Left kidney (tissue), 2 donors: Measurements from ENCODE around the gene KRTAP5-2. TPM values are rescaled to one million over a fixed set of nuclear protein-coding genes. Genes with fewer than 3 reads are reported as not detected.

Experiments
- DNase-seq: peaks from one replicate; pipeline ENCODE4 v3.0.0-alpha.2; 2013
- polyA plus RNA-seq: library from polyadenylated mRNA; unstranded; fragments of 120-200 nt; gene quantifications from one replicate; pipeline ENCODE4 v1.2.1, GENCODE V29; 2013; ENCODE audit not compliant: insufficient read length

KRTAP5-2 gene
- polyA plus RNA-seq, 1 donor = not detected

GRCh38 chr11:1567052-1567720 is 30.9 kb downstream of the KRTAP5-2 start:
- no peak for DNase-seq

- no peak for DNase-seq
These were observed 31.6 kb downstream of the KRTAP5-2 start for GRCh38 chr11:1566381-1567051.

GRCh38 chr11:1565904-1566247 is 32.2 kb downstream of the KRTAP5-2 start:
- no peak for DNase-seq

- DNase-seq = no peak
These were observed 32.8 kb downstream of the KRTAP5-2 start for GRCh38 chr11:1565173-1565903.

GRCh38 chr11:1564535-1565172 is 33.4 kb downstream of the KRTAP5-2 start:
- DNase-seq = peak; percentile 79

GRCh38 chr11:1563697-1564534 is 34.2 kb downstream of the KRTAP5-2 start:
- DNase-seq = no peak

GRCh38 chr11:1563149-1563638 is 34.9 kb downstream of the KRTAP5-2 start:
- DNase-seq = no peak

GRCh38 chr11:1562469-1563148 is 35.5 kb downstream of the KRTAP5-2 start:
- no peak for DNase-seq

- no peak for DNase-seq
These were observed 36.1 kb downstream of the KRTAP5-2 start for GRCh38 chr11:1561955-1562354.

GRCh38 chr11:1561266-1561665 is 36.8 kb downstream of the KRTAP5-2 start:
- no peak for DNase-seq

GRCh38 chr11:1560649-1561251 is 37.3 kb downstream of the KRTAP5-2 start:
- no peak for DNase-seq

GRCh38 chr11:1560002-1560648 is 38.0 kb downstream of the KRTAP5-2 start:
- DNase-seq = no peak

GRCh38 chr11:1559111-1559951 is 38.8 kb downstream of the KRTAP5-2 start:
- DNase-seq = no peak

- DNase-seq = no peak
These were observed 39.4 kb downstream of the KRTAP5-2 start for GRCh38 chr11:1558775-1559110.

- no peak for DNase-seq
These were observed 40.0 kb downstream of the KRTAP5-2 start for GRCh38 chr11:1557904-1558774.

- DNase-seq = no peak
These were observed 40.8 kb downstream of the KRTAP5-2 start for GRCh38 chr11:1557051-1557884.

- DNase-seq = no peak
These were observed 41.7 kb downstream of the KRTAP5-2 start for GRCh38 chr11:1556278-1556902.
